ENCODE measurements around the gene TMEM169. TPM values are rescaled to one million over a fixed set of nuclear protein-coding genes. Genes with fewer than 3 reads are reported as not detected.

TMEM169 gene
- total and polyA plus RNA-seq, 2 of the 13 experiments (the other 11 are each of a cell fraction or from before 2014, with no cell fraction given) = 1.5 to 4.5 TPM

- peak; percentile 47; the same call in 1 of the 2 replicates for TF ChIP-seq HNF1A (IDR thresholded peaks at IDR 0.05; ENCODE audit: low read depth)
- peak; percentile 77; the same call in 1 of the 2 replicates for TF ChIP-seq HNF1A (CRISPR knock-in tag; IDR thresholded peaks at IDR 0.05; ENCODE audit: borderline replicate concordance)
- peak; percentile 85; the same call in 1 of the 2 replicates for TF ChIP-seq KAT7 (CRISPR knock-in tag; IDR thresholded peaks at IDR 0.05; ENCODE audit: borderline replicate concordance)
- peak; percentile 97; the same call in 1 of the 2 replicates for TF ChIP-seq ZNF614 (CRISPR knock-in tag; IDR thresholded peaks at IDR 0.05; ENCODE audit: borderline replicate concordance)
- TF ChIP-seq THAP7 (CRISPR knock-in tag; IDR thresholded peaks at IDR 0.05) = peak; percentile 97
- TF ChIP-seq CBFB (CRISPR knock-in tag; IDR thresholded peaks at IDR 0.05) = 0 out of 2 replicates have a peak, but pooled peaks have one; percentile 62
- TF ChIP-seq BORCS8-MEF2B (CRISPR knock-in tag; IDR thresholded peaks at IDR 0.05) = peak; percentile 93
- TF ChIP-seq PAXIP1 (CRISPR knock-in tag; conservative IDR thresholded peaks at IDR 0.05) = 0 out of 2 replicates have a peak, but pooled peaks have one; percentile 51
- peak; percentile 96 for TF ChIP-seq ZNF574 (CRISPR knock-in tag; IDR thresholded peaks at IDR 0.05)
- TF ChIP-seq ZNF777 (CRISPR knock-in tag; IDR thresholded peaks at IDR 0.05) = peak; percentile 55; the same call in 1 of the 2 replicates
- no peak for TF ChIP-seq ZC3H4 (CRISPR knock-in tag; IDR thresholded peaks at IDR 0.05; ENCODE audit: borderline replicate concordance)
- no peak for TF ChIP-seq HNRNPUL1 (IDR thresholded peaks at IDR 0.05; ENCODE audit: low read depth, low read length)
- TF ChIP-seq ZNF780A (CRISPR knock-in tag; IDR thresholded peaks at IDR 0.05) = no peak
- no peak for TF ChIP-seq ONECUT2 (CRISPR knock-in tag; IDR thresholded peaks at IDR 0.05)
- TF ChIP-seq FOXO1 (CRISPR knock-in tag; IDR thresholded peaks at IDR 0.05) = peak; percentile 64
- TF ChIP-seq HDAC6 (IDR thresholded peaks at IDR 0.05; ENCODE audit: low read depth, low read length) = no peak
- no peak for TF ChIP-seq KLF9 (CRISPR knock-in tag; IDR thresholded peaks at IDR 0.05; ENCODE audit: low read depth)
Observed at GRCh38 chr2:216108967-216109921, 27.5 kb downstream of the TMEM169 start, which contains the start of gene XRCC5 (continued).
